Heart left ventricle (tissue), 13 donors: ENCODE results near the gene WFS1.

ENCODE experiments used
- POLR2A ChIP-seq, 2 donors: fragments of 450-650 bp; IDR thresholded peaks; one replicate each; pipeline ENCODE4 v1.6.1; 2017; ENCODE audit warnings: antibody characterized with exemption in 2 of 2, mild to moderate bottlenecking in 2 of 2, moderate library complexity in 2 of 2
- TF ChIP-seq, protein P1 (sequence below), 12 donors: fragments of 200-600 bp; sonication (generic) in 4 of 12; IDR thresholded peaks; one replicate each; pipeline versions ENCODE4 v1.5.0 to v1.8.0; 2018 to 2022; ENCODE audit warnings: antibody characterized with exemption in 12 of 12, mild to moderate bottlenecking in 5 of 12
- donor health status: ischemic (EF 13 %, LVEDD 7.1; RV severe dilation, severe dysfunction).
- donor health status: DM: no; HTN: yes; CAD: no.
- donor health status: DM: no; HTN: no; CAD: no.
- donor health status: ischemic (EF 25% LVEDD 6.9; RV normal size, moderate dysfunction).
- donor health status: ischemic (EF 25% LVEDD 5.7; RV mildly dilated, moderate dysfunction).
- donor health status: ischemic (EF 35%, LVEDD 5.7; RV mildly dilated, moderate dysfunction).
- donor health status: nonischemic (EF 11% LVEDD 7.7; RV severe dilation, severe dysfunction).
- donor health status: DM: yes; HTN: yes; CAD: no.
- donor health status: PGD.
- donor health status: ischemic (EF 29% LVEDD 5.4; RV normal size, mild dysfunction).
- donor health status: nonischemic (EF 23%, LVEDD 6.1; RV moderate dilation, normal function).

DNA sequence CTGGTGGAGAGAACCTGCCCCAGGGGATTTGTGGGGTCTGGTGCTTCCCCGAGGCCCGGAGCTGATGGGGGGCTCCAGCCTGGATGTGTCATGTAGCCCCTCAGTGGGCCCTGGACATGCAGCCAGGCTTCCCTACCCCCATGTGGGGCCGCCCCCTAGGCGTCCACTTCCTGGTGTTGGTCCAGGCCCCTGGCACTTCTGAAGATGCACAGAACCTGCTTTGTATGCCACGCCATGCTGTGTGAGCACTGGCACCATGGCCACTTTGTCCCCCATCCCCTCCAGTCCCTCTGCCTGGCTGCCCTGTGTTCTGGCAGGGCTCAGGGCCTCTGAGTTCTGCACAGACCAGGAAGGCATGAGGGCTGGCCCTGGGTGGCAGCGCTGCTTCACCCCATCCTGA, 29.2 kb downstream of the WFS1 start:
- TF ChIP-seq, protein P1, sequence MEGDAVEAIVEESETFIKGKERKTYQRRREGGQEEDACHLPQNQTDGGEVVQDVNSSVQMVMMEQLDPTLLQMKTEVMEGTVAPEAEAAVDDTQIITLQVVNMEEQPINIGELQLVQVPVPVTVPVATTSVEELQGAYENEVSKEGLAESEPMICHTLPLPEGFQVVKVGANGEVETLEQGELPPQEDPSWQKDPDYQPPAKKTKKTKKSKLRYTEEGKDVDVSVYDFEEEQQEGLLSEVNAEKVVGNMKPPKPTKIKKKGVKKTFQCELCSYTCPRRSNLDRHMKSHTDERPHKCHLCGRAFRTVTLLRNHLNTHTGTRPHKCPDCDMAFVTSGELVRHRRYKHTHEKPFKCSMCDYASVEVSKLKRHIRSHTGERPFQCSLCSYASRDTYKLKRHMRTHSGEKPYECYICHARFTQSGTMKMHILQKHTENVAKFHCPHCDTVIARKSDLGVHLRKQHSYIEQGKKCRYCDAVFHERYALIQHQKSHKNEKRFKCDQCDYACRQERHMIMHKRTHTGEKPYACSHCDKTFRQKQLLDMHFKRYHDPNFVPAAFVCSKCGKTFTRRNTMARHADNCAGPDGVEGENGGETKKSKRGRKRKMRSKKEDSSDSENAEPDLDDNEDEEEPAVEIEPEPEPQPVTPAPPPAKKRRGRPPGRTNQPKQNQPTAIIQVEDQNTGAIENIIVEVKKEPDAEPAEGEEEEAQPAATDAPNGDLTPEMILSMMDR (IDR thresholded peaks at IDR 0.05), result no peak
- no peak for TF ChIP-seq POLR2A (IDR thresholded peaks at IDR 0.05)
